Skeletal muscle cell (primary cell): ENCODE results near the gene PARD3B.

ENCODE experiments used
- DNase-seq: peaks from one replicate; pipeline ENCODE4 v3.0.0-alpha.2; 2010; ENCODE audit warnings: low read depth
- H3K4me3 ChIP-seq: 2 replicates; pipeline ENCODE4 v1.5.1; 2011; ENCODE audit warnings: low read depth, mild to moderate bottlenecking, control low read depth, low read length, moderate library complexity

The PARD3B gene

GRCh38 chr2:204544961-204545860, at the start of gene PARD3B:
PARD3B (plus strand) TSS chr2:204545475; CDS start chr2:204546000, 525 bp downstream.
- H3K4me3 ChIP-seq: peak within 1 kb of the TSS; percentile 74
- no peak for DNase-seq

DNA sequence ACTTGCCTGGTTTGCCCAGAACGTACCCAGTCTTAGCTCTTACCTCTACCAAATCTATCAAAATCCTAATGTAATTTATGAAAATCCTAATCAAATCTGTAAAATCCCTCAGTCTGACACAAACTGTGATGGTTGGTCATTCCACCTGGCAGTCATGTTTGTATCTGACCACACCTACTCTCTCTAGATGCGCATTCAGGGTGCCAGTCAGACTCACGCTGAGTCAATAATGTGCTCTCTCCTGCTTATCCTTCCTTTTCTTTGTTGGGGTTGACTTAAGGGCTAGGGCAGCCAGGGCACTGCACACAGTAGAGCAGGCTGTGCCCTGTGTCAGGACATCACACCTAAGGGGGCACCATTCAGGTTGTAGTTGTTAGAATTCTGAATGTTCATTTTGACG, 48.5 kb upstream of the PARD3B start:
- H3K4me3 ChIP-seq: no peak overlapping the region
- no peak for DNase-seq

DNA sequence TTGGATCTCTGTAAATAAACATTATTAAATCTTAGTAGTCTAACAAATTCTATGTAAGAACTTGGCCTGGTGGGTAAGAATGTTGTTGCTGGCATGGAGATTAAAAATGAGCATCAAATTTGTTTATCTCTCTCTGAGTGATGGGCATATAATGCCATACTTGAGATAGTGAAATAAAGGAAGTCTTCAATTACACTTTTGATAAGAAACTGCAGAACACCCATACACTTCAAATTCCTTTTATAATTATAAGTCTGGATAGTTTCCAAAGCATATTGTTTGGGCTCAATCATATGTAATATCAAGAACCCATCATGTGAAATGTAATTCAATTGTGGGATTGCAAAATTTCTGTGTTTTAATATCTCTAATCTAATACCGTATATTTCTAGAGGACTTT, 47.4 kb upstream of the PARD3B start:
- DNase-seq: no peak
- H3K4me3 ChIP-seq: no peak overlapping the region

DNA sequence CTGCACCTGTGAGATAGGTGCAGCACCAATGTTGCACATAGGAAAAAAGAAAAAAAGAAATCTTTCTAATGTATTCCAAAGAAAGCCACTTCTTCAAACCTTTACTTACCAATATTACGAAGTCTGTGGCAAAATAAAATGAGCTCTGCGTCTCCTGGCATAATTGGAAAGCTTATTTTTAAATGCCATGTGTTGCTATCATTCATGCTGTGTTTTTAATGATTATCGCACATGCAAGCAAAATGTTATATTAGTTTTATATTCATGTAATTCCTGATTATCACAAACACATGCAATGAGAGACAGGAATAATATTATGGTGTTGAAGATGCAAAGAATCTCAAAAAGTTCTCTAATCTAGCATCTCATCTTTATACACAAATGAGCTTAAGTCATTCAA, 47.0 kb upstream of the PARD3B start:
- H3K4me3 ChIP-seq: no peak overlapping the region
- DNase-seq: no peak

DNA sequence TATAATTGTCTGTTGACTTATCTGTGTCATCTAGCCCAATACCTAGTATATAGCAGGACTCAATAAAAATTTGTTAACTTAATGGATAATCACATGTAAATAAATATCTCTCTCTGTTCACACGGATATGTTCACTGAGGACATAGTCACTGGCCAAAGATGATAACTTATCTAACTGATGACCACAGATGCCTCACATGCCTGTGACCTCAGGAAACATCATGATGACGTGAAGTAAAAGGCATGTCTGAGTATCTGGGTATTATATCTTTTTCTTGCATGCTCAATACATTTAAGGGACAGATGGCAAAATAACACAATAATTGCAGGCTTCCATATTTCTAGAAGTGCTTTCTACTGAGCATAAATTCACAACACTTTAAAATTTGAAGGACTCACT, 41.4 kb upstream of the PARD3B start:
- DNase-seq: no peak
- H3K4me3 ChIP-seq: no peak overlapping the region

GRCh38 chr2:204504594-204504993, 40.7 kb upstream of the PARD3B start:
- DNase-seq: no peak
- H3K4me3 ChIP-seq: no peak overlapping the region

GRCh38 chr2:204505488-204505887, 39.8 kb upstream of the PARD3B start:
- no peak overlapping the region for H3K4me3 ChIP-seq
- DNase-seq: no peak

DNA sequence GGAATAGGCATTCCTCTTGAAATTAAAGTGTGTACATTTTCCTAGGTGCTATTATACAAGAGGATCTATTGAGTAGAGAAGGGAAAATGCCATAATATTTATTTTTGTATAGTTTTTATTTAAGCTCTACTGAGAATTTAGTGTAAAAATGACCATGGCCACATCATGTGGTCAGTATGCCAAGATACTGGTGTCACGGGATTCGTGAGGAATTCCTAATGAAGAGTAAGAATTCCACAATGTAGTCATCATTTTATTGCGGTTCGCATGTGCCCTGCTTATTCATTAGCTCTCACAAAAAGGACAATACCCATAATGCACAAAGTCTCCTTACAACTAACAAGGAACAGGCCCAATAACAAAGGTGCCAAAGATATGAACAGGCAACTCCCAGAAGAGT, 39.3 kb upstream of the PARD3B start:
- DNase-seq: peak; percentile 20
- H3K4me3 ChIP-seq: no peak overlapping the region

- no peak for DNase-seq
- H3K4me3 ChIP-seq: no peak overlapping the region
These were observed 37.6 kb upstream of the PARD3B start for GRCh38 chr2:204507636-204508035.

DNA sequence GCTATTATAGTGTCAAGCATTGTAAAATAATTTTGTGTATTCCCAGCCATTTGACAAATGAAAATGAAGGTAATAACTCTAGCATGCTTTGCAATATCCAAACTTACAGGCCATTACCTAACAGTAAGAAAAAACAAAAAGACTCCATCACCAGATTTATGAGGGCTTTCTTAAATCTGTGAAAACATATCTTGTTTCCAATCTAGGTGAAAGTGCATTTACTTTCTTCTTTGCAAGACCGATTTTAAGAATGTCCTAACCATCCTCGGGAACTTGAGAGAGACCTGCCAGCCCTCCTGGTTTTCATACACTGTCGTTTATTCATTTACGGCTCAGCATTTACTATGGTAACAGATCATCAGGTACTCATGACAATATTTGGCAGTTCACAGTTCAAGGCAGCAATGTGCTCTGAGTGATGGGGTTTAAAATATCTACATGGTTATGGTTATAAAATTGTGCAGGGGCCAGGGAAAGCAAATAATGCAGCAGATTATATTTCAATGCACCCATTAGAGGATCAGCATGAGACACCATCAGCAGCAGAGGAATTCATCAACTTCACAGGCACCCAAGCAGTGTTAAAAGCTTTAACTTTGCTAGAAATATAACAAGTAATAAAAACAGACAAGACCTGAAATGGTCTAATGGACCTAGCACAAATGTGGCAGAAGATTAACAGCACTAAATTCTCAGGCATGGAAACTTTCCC, 34.4 kb upstream of the PARD3B start:
- H3K4me3 ChIP-seq: no peak overlapping the region
- DNase-seq: no peak

DNA sequence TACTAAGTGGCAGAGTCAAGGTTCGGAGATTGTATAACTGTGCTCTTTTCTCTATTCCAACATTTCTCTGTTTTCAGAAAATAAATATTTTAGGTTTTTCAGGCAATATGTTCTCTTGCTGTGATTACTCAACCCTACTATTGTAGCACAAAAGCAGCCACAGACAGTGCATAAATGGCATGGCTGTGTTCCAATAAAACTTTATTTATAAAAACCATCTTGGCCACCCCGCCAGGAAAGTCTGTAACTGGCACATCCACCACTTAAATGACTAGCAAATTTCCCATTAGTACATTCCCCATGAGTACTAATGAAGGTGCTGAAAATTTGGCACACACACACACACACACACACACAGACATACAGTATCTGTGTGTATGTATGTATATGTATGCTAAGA, 30.8 kb upstream of the PARD3B start:
- H3K4me3 ChIP-seq: no peak overlapping the region
- DNase-seq: no peak

DNA sequence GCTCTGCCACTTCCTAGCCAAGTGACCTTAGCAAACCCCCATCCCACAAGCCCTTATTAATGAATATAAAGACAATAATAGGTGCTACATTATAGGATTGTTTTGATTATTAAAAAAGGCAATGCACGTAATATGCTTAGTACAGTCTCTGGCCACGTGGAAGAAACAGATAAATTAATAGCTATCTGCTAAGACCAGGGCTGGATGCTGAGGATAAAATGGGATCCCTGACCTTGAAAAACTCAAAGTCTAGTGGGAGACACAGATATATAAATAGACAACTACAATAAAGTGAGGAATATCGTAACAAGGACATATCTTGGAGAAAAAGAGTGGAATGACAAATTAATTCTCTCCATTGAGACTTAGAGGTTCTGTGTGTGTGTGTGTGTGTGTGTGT, 29.9 kb upstream of the PARD3B start:
- no peak overlapping the region for H3K4me3 ChIP-seq
- no peak for DNase-seq

DNA sequence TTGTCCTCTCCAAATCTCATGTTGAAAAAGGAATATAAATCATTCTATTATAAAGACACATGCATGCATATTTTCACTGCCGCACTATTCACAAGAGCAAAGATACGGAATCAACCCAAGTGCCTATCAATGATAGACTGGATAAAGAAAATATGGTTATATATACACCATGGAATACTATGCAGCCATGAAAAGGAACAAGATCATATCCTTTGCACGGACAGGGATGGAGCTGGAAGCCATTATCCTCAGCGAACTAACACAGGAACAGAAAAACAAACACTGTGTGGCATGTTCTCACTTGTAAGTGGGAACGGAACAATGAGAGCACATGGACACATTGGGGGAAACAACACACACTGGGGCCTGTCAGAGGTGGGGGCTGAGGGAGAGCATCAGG, 28.1 kb upstream of the PARD3B start:
- H3K4me3 ChIP-seq: no peak overlapping the region
- no peak for DNase-seq

DNA sequence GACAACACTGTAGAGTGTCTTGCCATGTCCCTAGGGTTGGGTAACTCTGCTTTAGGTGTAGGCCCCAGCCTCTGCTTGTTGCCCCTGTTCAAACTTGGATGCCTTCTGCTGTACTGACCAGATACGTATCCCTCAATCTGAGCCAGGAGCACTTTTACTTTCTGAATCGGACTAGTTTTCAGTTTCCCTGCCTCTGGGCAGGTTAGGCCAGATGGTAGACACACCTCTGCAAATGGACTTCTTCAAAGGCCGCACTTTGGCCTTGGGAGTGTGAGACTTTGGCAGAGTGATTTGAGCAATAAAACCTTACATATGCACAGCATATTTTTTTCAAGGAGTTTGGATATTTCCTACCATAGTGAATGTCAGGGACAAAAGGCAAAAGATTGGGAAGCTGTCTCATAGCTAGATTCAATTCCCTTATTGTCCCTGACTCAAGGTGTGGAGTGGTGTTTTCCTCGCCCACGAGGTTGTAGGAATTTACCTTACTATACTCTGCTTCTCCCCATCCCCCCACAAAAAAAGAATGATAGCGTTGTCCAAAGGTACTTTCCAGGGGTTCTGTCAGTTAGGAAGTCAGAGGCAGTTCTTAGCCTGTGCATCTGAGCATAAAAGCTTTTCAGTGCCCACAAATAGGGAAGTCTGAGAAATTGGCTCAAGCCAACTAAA, 15.3 kb upstream of the PARD3B start:
- no peak overlapping the region for H3K4me3 ChIP-seq
- DNase-seq: no peak

DNA sequence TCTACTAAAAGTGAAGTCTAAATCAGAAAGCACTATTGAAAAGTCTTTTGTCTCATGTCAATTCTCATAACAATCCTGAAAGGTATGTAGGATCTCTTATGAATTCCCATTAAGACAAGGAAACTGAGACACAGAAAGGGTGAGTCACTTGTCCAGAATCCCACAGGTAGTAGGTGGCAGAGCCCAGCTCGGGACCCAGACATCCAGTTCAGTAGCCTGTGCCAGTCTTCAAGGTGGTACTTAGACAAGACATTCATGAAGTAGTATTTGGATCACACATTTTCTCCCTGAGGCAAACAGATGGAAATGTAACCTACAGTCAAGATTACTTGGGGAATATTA, 14.8 kb upstream of the PARD3B start:
- no peak overlapping the region for H3K4me3 ChIP-seq
- no peak for DNase-seq

DNA sequence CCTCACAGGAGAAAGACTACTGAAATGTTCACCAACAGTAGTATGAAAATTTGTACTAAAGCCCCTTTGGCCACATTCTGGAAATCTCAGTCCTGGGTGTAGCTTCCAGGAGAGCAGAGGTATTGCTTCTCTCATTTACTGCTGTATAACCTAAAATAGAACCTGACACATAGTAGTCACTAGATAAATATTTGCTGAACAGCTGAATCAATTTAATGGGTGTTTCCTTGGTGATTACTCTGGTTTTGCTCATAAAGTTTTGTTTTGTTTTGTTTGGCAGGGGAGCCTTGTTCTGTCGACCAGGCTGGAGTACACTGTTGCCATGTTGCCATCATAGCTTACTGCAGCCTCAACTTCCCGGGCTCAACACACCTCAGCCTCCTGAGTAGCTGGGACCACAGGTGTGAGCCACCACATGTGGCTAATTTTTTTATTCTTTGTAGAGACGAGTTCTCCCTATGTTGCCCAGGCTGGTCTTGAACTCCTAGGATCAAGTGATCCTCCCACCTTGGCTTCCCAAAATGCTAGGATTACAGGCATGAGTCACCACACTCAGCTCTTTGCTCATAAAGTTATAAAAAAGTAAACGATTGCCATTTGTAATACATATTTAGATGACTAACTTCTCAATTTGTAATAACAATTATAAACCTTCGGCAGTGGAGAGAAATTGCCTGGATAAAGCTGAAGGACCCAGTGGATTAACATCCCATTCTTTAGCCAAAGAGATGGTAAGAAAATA, 11.5 kb upstream of the PARD3B start:
- no peak overlapping the region for H3K4me3 ChIP-seq
- DNase-seq: no peak

DNA sequence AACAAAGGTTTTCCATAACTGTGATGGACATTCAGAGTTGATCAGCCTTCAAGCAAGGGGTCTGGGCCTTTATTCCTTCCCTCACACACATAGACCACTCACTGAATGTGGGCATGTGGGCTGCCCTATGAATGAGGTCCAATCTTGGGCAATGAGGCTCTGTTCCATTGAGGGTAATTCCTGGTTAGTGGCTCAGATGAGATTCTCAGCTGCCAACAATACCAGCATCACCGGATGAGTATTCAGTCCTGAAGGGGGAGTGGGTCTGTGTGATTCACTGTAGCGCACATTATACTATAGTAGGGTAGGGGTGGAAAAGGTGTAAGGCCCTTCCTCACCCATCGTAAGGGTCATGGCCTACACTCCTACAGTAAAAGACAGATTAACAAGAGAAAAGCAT, 9.9 kb upstream of the PARD3B start:
- no peak overlapping the region for H3K4me3 ChIP-seq
- DNase-seq: no peak

GRCh38 chr2:204535764-204536163, 9.5 kb upstream of the PARD3B start:
- H3K4me3 ChIP-seq: no peak overlapping the region
- DNase-seq: no peak

DNA sequence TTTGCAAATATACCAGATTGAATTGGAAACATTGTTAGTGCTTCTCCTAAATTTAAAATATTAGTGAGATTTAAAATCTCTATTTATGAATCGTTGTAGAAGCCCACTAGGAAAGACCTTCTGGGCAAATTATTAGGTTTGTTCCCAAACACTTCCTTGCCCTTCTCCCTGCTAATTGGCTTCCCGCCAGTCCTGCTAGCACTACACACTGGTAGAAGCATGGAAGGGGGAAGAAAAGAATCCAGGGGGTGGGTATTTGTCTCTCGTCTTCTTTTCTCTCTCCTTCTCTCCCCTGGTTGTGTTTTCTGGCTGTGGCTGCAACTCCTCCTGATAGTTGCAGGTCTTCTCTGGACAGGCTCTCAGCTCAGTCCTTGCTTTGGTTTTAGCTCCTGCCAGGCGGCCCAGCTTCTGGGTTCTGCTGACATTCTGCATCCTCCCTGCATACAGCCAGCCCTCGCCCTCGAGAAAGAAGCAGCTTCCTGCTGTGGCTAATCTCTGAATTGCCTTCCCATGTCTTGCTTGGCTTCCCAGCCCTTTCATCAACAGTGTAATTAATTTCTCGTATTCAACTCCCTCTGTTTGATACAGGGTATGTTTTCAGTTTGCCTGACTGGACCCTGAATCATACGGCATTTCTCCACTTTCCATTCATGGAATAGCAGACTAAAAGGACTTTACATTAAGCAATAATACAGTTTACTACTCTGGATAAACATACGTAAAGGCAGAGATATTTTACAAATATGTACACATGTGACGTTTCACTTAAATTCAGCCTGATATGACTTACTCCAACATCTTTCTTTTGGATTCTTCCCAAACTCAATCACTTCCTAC, 6.9 kb upstream of the PARD3B start:
- DNase-seq: peak; percentile 44
- H3K4me3 ChIP-seq: peak overlapping the region; percentile 31
